Heart left ventricle (tissue), 13 donors: Measurements from ENCODE around the gene GYG1.

Experiments used
- POLR2A ChIP-seq, 2 donors: fragments of 450-650 bp; IDR thresholded peaks; one replicate each; pipeline ENCODE4 v1.6.1; 2017; ENCODE audit warnings: antibody characterized with exemption in 2 of 2, mild to moderate bottlenecking in 2 of 2, moderate library complexity in 2 of 2
- TF ChIP-seq, protein P1 (sequence below), 12 donors: fragments of 200-600 bp; sonication (generic) in 4 of 12; IDR thresholded peaks; one replicate each; pipeline versions ENCODE4 v1.5.0 to v1.8.0; 2018 to 2022; ENCODE audit warnings: antibody characterized with exemption in 12 of 12, mild to moderate bottlenecking in 5 of 12
- donor health status: ischemic (EF 13 %, LVEDD 7.1; RV severe dilation, severe dysfunction).
- donor health status: DM: no; HTN: yes; CAD: no.
- donor health status: DM: no; HTN: no; CAD: no.
- donor health status: ischemic (EF 25% LVEDD 6.9; RV normal size, moderate dysfunction).
- donor health status: ischemic (EF 25% LVEDD 5.7; RV mildly dilated, moderate dysfunction).
- donor health status: ischemic (EF 35%, LVEDD 5.7; RV mildly dilated, moderate dysfunction).
- donor health status: nonischemic (EF 11% LVEDD 7.7; RV severe dilation, severe dysfunction).
- donor health status: DM: yes; HTN: yes; CAD: no.
- donor health status: PGD.
- donor health status: ischemic (EF 29% LVEDD 5.4; RV normal size, mild dysfunction).
- donor health status: nonischemic (EF 23%, LVEDD 6.1; RV moderate dilation, normal function).

DNA sequence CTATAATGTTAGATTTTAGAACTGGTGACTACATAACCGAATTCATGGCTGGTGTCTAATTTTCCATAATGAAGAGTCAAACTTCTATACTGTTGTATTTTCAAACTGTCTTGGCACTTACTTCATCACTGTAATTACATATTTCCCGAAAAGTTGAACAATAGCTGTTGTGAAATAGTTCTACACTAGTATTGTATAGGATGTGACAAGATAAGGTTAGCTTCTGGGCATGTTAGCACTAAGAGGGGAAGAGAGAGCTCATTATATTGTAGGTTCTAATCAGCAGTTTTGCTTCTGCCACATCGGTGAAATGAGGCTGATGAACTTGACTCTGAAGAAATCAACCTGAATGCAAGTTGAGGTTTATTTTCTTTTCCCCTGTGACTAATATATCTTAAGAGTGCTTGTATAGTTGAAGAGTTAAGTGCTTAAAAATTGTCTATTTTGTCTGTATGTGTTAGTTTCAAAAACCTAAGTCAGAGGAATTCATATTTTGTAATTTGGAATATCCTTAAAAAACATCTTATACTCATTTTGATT lies 8.9 kb downstream of the GYG1 start:
- TF ChIP-seq, protein P1, sequence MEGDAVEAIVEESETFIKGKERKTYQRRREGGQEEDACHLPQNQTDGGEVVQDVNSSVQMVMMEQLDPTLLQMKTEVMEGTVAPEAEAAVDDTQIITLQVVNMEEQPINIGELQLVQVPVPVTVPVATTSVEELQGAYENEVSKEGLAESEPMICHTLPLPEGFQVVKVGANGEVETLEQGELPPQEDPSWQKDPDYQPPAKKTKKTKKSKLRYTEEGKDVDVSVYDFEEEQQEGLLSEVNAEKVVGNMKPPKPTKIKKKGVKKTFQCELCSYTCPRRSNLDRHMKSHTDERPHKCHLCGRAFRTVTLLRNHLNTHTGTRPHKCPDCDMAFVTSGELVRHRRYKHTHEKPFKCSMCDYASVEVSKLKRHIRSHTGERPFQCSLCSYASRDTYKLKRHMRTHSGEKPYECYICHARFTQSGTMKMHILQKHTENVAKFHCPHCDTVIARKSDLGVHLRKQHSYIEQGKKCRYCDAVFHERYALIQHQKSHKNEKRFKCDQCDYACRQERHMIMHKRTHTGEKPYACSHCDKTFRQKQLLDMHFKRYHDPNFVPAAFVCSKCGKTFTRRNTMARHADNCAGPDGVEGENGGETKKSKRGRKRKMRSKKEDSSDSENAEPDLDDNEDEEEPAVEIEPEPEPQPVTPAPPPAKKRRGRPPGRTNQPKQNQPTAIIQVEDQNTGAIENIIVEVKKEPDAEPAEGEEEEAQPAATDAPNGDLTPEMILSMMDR (IDR thresholded peaks at IDR 0.05) = no peak
- no peak for TF ChIP-seq POLR2A (IDR thresholded peaks at IDR 0.05)
